NCI-H2196 (cell line): ENCODE measurements around the gene QSER1.

Experiments
- DNase-seq: peaks from one replicate; lab custom pipeline; 2025; ENCODE audit not compliant: unreplicated experiment; lab: John Stamatoyannopoulos, UW

The QSER1 gene

DNA sequence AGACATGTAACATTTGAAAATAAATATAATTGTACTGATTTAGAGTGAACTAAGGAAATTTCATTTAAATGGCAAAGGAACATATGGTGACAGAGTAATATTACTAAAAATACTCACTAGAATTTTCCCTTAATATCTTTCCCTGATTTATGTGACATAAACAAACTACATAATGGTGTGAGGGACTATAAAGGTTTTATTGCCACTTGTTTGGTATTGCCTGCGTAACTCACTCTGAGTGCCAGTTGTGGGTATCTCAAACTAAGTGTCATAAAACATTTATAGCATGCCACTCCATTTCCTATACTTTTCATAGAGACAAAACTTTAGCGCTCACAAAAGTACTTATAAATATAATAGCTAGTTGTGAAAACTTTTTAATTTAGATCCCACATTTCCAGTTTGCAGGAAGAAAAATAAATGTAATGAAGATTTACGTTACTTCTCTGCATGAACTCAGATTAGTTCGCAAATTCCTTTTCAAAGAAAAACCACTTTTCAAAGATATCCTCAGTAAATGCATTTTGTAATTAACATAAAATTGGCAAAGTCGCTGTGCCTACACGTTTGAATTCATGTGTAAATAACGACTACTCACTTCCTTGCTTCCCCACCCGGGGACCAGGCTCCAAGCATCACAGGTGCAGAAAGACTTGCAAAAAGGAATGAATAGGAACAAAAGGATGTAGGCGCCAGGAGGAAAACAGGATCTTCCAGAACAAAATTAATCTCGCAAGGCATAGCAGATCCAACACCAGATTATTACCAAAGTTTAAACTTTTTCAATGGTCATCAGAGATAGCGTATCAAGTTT, 1.6 kb upstream of the QSER1 start:
- no peak for DNase-seq

DNA sequence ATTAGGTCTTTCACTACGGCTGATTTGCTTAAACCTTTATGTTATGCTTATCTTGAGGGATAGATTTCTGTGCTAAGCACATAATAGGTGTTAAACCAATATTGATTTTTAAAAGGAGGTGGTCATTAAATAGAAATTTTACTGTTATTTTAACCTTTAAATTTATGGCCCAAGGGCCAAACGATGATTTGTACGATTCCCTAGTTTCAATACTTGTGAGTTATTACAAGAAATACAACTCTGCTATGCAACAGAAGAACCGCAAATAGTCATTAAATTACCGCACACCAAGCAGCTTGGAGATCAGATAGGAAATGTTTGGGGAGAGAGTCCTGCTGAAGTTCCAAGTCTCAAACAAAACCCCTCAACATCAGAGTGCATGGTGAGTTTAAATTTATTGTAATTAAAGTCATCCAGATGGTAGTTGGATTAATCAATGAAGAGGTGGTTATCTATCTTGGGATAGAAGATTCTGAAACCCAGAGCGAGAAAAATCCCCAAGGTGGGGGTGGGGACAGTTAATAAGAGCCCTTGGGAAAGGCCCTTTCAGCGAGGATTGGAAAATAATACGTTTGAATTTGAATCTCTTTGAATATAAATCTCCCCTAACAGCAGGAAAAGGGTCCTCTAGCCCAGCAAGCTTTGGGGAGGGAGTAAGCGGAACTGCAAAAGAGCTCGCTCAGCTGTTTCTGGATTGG, 805 bp upstream of the QSER1 start:
- DNase-seq = peak; percentile 43

DNA sequence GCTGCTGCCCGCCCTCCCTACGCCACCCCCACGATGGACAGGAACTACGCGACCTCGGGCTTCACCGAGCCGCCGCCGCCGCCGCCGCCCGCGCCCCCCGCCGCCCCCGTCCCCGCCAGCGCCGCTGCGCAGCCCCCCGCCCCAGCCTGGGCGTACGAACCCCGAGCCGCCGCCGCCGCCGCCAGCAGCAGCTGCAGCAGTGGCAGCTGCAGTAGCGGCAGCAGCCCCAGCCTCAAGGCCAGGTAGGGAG, 407 bp downstream of the QSER1 start:
- DNase-seq = no peak

DNA sequence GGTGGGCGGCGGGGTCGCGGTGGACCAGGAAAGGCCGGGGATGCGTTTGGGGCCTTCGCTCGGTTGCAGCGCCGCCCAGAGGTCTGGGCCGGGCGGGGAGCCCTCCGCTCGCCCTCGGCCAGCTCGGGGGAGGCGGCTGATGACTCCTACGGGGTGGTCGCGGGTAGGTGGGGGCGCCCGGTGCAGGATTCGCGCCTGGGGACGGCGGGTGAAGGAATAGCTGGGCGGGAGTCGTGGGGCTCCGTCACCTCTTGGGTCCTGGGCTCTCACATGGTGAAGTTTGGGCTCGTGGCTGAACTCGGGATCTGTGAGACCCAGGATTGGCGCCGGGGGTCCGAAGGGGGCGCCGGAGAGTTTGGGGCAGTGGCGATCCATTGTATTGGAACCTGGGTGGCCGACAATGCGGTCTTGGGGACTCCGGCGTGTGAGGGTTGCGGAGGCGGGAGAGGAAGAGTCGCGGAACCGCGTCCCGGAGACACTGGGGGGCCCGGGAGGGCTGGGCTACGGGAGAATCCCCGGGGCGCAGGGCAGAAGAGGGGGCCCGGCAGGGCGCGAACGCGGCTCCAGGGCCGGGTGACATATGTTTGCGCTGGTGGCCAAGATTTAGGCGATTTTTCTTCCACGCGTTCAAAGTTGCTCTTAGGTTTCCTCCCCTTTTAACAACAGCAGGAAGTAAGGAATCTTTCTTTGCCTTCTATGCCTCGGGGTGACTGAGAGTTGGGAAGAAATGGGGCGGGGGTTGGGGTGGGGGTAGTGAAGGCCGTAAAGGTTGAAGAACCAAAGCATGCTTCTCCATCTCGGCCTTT, 935 bp downstream of the QSER1 start:
- DNase-seq = peak; percentile 35

DNA sequence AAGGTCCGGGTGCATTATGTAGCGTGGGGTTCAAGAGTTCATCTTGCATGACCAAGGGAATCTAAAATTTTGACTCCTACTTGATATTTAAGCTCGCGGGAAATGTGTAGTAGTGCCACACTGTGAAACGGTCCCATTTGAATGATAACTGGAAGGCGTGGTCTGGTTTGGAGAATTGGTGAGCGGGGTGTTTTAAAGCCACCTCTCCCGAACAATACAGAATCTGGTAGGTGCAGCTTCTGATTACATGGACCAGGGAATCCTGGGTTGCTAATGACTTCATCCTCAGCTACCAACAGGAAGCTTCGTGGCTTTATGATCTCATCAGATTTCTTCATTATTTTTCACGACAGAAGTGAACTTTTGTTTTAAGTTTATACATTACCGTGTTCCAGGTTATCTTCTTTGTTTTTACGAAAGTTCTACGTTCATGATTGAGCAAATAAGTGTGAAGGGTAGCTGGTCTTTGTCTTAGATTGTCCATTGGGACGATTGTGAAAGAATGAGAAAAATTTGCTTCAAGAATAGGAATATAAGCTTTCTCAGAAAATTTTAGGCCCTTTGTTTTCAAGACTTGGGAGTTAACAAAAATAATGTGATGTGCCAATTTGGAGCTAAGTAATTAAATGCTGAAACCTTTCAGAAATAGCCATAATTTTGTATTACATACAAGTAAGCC, 1.7 kb downstream of the QSER1 start:
- DNase-seq = peak; percentile 74

DNA sequence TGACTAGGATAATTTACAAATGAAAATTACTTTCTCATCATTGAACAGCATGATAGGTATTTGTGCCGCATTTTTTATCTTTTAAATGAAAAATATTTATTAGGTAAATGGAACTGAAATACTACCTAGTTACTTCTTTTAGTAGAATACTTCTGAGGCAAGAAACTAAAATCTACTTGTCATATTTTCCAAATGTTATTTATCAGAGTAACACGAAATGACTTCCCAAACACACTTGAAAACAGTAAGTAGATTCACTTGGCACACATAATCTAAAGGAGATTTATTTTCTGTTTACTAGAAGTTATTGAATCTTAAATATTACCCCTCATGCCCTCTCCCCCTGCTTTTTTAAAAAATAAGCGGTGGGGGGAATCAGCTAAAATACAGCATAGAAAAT, 2.3 kb downstream of the QSER1 start:
- no peak for DNase-seq

DNA sequence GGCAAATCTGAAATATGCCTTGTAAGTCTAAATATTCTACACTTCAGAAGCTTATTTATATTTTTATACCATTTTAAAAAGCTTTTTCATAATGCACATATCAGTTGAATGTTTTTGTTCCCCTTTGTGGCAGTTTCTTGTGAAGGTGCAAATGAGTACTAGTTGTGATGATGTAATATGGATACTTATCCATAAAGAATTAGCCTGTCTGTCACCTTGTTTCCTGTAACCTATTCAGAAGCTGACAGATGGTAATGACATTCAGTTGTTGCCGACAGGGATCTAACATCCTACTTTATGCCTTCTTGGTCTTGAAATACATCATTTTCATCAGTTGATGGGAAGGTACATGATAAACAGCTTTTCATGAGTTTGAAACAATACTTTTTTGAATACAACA, 2.9 kb downstream of the QSER1 start:
- DNase-seq = no peak

DNA sequence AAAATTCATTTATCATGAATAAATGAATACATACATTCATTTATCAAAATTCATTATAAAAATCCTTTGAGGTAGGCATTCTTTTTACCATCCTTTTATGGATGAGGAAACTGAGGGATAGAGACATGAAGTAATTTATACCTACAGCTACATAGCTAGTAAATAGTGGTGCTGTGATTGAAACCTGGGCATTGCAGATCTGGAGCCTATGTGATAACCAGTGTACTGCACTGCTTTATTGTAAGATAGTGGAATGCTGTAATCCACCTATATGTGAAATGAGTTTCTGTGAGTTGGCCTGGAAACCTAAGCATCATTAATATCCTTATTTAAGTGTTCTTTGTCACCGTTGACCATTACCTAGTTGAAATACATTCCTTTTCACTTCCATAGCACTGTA, 4.5 kb downstream of the QSER1 start:
- no peak for DNase-seq

DNA sequence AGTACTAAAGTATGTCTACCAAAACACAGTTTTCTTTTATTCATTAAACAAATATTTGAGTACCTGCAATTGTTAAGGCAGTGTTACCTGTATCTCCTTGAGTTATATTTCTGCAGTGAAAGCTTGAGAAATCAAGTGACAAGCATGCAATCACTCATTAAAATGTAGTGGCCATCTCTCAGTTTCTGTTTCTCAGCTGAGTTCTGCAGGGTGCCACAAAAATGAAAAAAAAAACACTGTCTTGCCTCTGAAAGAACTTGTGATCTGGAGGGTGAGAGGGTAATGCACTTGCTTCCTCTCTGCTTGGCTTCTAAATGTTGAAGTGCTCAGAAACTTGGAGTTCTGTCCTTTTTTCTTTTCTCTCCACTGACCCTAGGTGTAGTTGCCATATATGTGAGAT, 6.8 kb downstream of the QSER1 start:
- no peak for DNase-seq

DNA sequence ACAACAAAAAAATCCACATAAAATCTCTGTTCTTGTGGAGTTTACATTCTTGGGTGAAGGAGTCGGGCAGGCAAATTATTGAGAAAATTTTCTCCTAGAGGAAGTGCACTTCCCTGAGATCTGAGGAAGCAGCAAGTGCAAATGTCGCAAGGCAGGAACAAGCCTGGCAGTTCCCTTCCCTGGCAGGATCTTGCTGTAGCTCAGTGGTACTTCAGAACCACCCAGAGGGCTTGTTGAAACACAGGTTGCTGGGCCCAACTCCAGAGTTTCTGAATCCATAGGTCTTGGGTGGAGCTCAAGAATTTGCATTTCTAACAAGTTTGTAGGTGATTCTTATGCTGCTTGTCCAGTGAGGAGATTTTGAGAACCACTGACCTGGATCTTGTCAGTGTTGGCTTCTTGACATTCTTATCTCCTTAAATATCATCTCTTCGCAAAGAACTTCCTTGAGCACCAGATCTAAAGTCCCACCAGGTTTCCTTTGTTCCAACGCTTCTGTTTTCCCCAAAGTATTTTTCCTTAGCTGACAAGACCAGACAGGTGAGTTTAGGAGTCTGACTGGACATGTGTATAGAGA, 9.6 kb downstream of the QSER1 start:
- no peak for DNase-seq

DNA sequence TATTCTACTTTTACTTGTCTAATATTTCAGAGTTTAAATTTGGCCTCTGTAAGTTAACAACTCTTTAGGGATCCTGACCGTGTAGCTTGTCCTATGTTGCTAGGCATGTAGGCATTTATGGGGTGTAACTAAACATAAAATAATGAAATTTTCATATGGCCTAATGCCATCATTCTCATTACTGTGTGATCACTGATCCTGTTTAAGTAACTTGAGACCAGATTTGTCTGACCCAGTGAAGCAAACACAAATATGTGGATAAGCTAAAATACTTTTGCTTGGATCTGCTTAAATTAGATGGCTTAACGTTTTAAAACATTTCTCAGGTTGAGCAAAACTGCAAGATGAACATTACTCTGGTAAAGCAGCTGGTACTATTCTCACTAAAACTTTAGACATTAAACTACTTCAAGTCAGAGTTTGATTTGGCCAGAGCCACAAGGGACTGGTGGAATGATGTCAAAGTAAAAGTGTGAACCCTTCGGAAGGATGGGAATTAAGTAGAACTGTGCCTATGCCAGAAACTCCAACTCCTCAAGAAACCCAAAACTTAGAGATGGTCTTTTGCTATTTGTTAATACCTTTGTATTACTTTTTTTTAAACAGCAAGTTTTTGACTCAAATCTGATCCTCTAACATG, 12.5 kb downstream of the QSER1 start:
- no peak for DNase-seq

DNA sequence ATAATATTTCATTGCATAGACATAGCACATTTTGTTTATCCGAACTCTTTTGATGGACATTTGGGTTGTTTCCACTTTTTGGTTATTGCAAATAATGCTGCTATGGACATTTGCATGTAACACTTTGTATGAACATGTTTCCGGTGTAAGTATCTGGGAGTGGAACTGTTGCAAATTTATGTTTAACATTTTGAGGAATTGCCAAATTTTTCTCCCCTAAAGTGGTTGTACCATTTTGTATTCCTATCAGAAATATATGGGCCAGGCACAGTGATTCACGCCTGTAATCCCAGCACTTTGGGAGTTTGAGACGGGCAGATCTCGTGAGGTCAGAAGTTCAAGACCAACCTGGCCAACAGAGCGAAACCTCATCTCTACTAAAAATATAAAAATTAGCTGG, 16.0 kb downstream of the QSER1 start:
- no peak for DNase-seq

DNA sequence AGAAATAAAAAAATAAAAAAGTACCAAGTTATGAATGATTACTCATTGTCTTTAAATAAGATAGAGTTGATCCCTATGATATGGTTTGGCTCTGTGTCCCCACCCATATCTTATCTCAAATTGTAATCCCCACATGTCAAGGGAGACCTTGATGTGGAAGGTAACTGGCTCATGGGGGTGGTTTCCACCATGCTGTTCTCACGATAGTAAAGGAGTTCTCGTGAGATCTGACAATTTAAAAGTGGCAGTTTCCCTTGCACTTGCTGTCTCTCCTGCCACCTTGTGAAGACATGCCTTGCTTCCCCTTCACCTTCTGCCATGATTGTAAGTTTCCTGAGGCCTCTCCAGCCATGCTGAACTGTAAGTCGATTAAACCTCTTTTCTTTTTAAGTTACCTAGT, 18.8 kb downstream of the QSER1 start:
- no peak for DNase-seq

DNA sequence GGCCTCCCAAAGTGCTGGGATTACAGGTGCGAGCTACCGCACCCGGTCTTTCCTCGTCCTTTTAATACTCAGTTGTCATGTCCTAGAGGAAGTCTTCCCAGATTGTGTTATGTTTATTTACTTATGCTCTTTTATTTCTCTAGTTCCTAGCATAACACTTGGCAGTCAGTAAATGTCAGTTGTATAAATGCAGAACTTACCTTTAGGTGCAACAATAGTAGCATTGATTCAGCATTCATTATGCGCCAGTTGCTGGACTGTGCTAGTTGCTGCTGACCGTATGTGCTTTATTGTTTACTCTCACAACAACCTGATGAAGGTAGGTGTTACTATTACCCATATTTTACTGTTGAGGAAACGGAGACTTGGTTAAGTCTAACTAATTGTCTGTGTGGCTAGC, 20.8 kb downstream of the QSER1 start:
- DNase-seq = no peak

DNA sequence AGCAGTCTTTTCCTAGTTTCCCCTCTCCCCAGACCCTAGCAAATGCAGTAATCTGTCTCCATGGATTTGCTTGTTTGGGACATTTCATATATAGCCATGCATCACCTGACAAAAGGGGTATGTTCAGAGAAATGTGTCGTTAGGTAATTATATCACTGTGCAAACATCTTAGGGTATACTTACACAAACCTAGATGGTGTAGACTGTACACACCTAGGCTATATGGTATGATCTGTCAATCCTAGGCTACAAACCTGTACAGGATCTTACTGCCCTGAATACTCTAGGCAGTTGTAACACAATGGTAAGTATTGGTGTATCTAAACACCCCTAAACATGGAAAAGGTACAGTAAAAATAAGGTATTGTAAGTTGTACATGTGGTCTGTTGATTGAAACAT, 23.8 kb downstream of the QSER1 start:
- no peak for DNase-seq

DNA sequence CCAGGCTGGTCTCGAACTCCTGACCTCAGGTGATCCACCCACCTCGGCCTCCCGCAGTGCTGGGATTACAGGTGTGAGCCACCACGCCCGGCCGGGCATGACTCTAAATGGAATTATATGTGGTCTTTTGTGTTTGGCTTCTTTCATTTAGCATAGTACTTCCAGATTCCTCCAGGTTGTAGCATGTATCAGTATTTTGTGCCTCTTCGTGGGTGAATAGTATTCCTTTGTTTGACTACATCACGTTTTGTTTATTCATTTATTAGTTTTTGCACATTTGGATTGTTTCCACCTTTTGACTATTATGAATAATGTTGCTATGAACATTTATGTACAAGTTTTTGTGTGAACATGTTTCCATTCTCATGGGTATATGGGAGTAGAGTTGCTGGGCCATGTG, 24.4 kb downstream of the QSER1 start:
- no peak for DNase-seq

DNA sequence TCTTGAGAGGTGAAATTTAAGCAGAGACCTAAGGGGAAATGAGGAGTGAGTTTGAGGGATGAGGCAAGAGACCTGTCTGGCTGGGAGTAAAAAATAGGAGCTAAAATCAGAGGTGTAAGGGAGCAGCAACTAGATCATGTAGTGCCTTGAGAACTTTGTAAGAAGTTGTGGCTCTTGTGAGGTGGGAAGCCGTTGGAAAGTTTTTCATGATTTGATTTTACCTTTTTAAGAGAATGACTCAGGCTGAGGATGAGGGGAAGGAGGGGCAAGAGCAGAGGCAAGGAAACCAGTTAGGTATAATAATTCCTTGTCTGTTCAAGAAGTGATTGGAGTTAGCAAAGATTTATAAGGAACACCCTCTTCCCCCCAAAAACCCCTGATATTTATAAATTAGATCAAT, 25.8 kb downstream of the QSER1 start:
- no peak for DNase-seq

DNA sequence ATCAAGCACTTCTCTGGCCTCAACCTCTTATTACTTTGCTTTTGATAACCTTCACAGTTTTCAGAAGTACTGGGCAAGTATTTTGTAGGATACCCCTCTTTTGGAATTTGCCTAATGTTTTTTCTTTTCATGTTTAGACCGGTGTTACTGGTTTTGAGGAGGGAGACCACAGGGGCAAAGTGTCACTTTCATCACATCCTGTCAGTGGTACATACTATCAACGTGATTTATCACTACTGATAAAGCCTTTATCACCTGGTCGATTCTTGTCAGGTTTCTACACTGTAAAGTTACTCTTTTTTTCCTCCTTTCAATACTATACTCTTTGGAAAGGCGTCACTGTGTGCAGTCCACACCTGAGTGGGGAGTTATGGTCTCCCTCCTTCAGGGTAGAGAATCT, 26.7 kb downstream of the QSER1 start:
- no peak for DNase-seq

DNA sequence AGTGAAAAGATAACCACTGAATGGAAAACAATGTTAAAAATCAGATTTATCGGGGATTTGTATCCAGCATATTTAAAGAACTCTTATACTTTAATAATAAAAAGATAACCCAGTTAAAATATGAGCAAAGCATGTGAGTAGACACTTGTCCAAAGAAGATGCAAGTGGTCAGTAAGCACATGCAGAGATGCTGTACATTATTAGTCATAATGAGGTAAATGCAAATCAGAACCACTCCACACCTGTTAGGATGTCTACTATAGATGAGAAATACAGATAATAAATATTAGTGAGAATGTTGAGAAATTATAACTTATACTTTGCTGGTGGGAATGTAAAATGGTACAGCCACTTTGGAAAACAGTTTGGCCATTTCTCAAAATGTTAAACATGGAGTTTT, 28.0 kb downstream of the QSER1 start:
- no peak for DNase-seq

DNA sequence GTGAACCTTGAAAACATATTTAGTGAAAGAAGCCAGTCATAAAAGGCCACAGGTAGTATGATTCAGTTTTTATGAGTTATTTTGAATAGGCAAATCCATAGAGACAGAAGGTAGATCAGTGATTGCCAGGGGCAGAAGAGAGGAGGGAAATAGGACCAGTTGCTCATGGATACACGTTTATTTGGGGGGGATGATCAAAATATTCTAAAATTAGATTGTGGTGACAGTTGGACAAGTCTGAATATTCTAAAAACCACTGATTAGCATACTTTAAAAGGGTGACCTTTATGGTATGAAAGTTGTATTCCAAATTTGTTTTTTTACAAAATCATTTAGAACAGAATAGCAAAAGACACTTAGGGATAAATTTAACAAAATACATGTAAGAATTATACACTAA, 28.6 kb downstream of the QSER1 start:
- DNase-seq = no peak

DNA sequence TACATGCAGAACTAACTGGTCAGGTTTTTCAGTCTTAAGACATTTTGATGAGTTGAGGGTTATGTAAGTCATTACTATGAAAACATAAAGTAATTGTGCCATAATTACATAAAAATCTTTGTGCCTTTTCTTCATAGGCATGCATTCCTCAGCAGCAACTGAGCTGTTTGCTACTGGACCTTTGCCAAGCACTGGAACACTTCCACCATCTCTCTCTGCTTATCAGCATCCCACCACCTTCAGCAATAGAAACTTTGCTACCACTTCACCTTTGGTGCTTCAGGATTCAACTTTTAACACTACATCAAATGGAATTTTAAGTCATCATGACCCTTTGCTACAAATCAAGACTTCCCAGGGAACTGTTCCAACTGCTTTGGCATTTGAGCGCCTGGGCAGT, 39.0 kb downstream of the QSER1 start:
- DNase-seq = no peak
